ENCODE results near the gene TENM4.
A peak's percentile ranks its signal among the peaks of the same experiment; 100 is the strongest.

Gene TENM4

DNA sequence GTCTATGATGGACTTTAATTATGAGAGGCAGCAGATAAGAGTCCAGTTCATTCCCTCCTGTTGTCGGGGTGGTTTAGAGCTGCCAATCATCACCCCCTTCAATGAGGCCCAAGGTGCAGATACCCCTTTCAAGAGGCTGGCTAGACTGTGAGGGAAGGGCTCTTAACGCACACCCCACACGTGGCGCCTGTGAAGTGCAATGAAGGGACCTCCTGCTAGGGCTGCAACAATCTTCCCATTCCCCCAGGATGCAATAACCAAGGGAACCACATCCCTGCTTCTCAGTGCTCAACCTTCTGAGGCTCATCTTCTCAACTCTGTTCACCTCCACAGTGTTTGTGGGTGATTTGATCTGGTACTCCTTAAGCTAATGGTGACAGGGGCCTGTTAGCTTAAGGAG, 19.0 kb downstream of the TENM4 start:
- no peak for DNase-seq

DNA sequence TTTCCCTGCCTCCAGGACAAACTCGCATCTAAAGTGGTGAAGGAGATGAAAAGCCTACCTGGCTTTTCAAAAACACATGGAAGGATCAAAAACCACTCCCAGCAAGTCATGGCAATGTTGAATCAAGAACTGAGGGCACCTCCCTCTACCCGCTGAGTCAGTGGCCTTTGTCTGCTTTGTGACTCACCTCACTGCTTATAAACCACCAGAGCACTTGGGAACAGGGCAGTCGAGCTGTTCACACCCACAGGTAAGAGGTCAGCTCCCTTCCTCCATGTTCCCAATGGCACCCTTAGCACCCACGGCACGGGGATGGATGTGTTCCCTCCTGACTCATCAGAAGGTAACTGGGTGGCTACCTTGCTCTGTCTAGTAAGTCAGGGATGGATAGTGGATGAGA, 21.7 kb downstream of the TENM4 start:
- peak in 7 of 56 donors; percentile 9 to 58 (median 24) for DNase-seq

DNA sequence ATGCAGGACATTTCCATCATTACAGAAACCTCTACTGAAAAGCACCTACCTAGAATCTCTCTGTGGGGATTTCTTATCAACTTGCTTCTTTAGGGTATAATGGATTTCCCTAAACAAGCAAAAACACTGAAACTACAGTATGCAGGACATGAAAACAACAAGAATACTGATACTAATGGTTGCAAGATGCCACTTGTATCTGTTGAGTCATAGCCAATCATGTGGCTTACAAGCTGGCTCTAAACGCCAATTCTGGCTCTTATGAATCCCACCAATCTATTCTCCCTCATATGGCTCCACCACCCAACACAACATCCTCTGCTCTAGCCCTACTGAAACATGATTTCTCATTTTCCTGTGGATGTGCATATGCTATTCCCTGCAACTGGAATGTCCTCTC, 22.6 kb downstream of the TENM4 start:
- no peak for DNase-seq

DNA sequence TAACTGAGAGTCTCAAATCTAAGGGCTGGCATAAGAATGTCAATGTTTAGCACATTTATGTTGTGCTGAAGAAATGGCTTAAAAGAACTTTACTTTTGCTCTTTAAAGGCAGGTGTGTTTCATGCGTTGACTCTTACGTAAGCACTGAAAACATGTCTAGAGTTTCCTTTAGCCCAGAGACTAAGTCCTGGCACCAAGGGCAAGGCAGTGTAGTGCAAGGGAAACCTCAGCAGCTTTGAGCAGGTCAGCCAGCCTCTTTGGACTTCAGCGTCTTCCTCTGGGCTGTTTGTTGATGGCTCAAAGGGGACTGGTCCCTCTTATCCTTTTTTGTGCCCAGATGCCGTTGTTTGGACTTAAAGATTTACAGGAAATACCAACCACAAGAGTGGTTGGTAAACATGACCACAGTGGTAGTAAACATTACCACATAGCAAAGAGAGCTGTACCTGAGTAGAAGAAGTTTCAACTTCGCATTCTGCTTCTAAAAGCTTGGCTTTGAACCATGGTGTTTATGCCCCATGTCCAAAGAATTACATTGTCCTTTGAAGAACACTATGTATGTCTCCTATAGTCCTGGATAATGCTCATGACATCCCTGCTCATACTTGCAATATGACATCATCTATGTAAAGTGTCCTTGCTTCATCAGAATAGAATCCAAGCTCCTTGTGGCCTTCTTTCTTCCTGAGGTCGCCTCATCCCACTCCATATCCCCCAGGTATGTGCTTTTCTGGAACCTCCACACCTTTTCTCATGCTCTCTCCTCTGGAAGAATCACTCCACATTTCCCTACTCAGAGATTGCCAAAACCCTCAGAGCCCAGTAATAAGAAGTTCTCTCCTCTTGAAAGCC, 23.5 kb downstream of the TENM4 start:
- DNase-seq = no peak

DNA sequence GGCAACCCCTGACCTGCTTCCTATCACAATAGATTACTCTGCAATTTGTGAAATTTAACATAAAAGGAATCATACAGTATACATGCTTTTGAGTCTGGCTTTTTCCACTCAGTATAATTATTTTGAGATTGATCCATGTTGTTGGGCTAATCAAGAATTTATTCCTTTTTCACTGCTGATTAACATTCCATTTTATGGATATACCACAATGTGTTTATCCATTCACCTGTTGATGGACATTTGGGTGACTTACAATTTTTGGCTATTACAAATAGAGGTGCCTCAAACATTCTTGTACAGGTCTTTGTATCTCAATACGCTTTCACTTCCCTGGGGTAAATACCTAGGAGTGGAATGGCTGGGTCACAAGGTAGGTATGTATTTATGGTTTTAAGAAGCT, 24.9 kb downstream of the TENM4 start:
- DNase-seq = no peak

DNA sequence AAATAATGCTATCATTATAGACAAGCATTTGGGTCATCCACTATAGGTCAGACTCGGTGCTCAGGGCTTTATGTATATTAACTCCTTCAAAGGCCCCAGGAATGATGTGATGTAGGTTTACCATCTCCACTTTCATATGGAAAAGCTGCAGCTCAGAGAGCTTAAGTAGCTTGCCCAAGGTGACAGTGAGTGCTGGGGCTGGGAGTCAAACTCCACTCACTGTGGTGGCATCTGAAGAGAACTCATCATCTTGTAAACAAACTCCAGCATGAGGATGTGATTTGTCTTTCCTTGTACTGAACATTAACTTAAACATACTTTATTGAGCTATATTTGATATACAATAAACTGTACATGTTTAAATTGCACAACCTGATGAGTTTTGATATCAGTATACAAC, 25.4 kb downstream of the TENM4 start:
- no peak for DNase-seq

DNA sequence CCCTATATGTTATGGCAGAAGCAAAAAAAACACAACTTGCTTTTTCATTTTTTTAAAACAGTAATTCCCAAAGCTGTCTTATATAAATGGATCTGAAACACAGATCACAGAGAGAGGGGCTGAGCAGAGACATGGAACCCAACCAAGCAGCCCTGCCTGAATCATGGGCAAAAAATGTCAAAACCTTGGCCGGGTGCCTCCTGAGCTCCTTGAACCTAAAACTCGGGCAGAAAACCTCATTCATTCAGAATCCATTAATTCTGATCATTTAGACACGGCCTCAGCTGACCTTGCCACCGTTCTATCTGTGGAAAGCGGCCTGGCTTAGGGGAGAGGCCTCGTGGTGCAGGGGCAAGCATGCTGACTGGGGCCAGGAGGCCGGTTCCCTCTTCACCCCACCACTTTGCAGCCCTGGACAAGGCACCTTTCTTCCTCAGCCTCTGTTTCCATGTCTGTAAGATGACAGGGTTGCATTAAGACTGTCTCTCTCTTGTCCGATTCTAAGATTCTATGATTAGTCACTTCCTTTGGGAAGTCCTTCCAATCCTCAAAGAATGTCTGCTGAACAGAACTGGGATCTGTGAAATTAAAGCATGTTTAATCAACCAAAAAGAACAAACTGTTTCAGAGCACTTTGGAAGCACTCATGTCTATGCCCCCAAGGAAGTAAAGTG, 26.0 kb downstream of the TENM4 start:
- no peak for DNase-seq

DNA sequence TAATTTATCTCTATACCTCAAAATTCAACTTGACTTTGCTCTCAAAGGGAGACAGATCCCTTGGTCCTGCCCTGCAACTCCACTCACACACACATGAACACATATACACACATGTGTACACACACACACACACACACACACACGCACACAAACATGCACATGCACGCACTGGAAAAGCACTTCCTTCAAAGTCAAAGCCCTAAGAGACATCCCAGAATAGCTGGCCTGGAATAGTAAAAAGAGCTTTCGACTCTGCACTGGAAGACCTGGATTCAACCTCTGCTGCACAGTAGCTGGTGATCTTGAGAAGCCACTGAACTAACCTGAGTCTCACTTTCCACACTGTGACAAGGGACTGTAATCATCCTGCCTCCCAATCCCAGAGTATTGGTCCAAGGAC, 26.8 kb downstream of the TENM4 start:
- no peak for DNase-seq

DNA sequence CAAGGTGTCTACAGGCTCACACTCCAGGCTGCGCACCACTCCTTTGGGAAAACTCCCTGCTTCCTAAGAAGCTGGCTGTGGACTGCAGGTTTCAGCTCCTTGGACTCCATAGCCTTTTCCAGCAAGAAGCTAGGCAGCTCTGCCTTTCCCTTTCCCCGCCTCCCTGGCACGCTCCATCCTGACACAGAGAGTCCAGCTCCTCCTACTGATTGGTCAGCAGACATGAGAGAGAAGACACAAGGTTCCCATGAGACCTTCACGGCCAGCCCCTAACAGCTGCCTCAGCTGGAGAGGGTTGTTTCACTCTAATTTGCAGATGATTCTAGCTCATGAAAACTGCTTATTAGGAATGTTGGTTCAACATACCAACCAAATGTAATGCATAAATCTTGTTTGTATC, 27.6 kb downstream of the TENM4 start:
- DNase-seq = peak in 10 of 56 donors; percentile 8 to 58 (median 28)

DNA sequence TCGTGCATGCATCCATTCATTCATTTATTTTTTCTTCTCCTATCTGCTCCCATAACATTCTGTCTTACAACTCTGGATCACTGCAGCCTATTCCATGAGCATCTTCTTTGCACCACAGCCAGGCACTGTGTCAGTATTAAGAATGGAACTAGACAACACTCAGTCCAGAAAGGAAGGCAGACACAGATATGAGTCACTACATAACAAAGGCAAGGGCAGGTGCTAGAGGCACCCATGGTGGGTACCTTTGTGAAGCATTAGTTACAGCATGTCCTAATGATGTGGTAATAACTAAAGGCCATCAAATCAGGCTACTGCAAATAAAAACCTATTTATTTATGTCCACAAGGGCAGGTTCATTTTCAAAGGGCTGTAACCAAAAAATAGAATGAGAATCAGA, 28.1 kb downstream of the TENM4 start:
- no peak for DNase-seq

DNA sequence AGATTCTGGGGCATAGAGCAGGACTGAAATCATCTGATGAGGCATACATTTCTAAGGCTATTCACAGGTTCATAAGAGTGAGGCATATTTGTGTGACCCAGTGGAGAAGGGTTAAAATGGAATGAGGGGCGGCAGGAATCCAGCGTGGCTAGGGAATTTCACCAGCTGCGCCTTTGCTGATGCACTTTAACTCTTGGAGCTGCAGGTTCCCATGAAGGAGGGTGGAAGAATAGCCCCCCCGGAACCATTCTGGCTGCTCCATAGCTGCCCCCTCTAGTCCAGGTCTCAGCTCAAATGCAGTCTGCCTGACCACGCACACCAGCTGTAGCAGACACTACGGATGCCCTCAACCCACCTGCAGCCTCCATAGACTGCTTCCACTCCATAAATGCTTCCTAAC, 31.5 kb downstream of the TENM4 start:
- no peak for DNase-seq

DNA sequence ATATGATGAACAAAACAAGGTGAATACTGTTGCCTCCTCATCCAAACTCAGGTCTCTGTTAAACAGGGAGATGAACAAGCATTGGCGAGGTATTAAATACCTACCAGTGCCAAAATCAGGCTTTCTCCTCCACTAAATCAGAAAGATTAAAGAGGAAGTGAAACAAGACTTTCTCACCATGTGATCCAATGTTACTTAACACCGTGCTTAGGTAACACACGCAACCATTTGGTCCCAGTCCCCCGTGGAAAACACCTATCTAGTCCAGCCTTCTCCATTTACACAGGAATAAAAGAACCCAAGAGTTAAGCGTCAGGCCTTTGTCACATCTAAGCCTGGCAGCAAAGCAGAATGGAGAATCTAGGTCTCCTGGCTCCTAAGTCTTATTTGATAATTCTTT, 34.5 kb downstream of the TENM4 start:
- no peak for DNase-seq

DNA sequence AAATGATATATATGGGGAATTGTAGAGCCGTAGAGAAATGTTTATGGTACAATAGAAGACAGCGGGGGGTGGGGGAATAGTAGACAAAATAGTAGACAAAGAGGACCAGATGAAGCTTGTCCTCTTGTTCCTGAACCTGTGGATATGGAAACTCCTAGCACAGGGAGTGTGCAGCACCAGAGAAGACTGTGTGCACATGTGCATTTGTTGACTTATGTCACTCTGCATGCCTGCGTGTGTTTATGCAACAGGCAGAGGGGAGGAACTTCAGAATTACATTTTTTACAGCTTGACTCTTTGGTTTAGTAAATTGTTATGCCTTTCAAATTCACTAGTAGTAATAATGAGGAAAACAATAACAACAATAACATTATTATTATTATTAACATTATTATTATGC, 36.0 kb downstream of the TENM4 start:
- DNase-seq = no peak

DNA sequence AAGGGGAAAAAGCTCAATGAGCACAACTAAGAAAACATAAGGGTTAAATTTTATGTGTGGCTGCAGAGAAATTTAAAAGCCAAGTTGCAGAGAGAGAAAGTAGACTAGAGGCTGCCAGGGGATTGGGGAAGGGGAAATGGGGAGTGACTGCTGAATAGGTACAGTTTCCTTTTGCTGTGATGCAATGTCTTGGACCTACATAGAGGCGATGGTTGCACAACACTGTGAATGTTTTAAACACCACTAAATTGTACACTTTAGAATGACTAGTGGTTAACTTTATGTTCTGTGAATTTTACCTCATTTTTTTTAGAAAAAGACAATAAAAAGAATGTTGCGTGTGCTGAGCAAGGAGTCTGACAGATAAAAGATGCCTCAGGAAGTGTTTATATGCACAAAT, 36.5 kb downstream of the TENM4 start:
- no peak for DNase-seq

DNA sequence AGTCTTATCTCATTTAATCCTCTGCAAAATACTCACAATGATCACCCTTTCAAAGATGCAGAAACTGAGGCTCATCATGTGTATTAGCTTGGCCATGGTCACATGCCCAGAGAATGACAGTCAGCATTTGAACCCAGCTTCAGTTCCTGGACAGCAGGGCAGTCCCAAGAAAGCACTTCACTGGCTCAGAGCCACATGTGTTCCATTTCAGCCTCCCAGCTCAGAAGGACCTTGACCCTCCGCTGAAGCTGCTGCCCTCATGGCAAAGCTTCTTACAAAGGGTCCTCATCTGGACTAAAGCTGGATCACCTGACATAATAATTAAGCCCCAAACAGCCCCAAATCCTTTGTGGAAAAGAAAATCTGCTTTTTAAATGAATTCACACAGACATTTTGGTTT, 37.0 kb downstream of the TENM4 start:
- no peak for DNase-seq

DNA sequence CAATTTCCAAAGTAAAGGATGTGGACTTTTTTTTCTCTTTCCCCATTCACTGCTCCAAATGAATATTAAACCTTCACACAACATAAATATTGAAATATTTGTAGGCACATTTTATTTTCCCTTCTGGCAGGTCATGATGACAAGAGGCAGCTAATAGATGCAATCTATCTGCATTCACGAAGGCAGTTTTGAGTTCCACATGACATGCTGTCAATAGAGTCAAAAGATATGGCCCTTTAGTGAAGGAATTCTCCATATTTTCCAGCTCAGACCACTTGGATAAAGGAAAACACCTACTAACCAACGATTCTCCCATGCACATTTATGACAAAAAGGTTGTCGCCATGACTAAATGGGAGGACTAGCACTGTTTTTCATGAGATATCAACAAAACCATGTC, 37.9 kb downstream of the TENM4 start:
- DNase-seq = no peak

DNA sequence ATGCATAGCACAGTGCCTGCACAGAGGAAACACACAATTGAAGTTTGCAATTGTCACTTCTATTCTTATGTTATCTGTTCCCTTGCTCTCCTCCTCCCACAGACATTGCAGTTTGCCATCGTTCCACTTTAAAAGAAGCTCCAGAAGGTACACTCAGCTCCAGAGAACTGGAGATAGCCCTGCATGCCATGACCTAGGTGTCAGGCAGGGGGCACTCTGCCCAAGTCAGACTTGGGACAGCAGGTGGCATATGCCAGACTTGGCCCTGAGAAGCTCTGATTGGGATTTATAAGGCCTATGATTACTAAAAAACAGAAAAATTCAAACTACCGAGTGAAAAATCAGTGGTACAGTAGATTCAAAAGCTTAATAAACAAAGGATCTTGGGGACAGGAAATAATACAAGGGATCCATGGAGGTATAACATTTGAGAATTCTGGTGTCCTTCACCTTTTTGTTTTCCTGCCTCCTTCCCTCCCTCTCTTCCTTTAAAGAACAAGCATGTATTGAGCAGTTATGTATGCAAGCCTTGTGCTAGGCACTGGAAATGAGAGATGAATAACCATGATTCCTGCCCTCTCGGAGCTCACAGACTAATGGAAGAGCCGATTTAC, 40.0 kb downstream of the TENM4 start:
- DNase-seq = peak in 11 of 56 donors; percentile 2 to 48 (median 21)

DNA sequence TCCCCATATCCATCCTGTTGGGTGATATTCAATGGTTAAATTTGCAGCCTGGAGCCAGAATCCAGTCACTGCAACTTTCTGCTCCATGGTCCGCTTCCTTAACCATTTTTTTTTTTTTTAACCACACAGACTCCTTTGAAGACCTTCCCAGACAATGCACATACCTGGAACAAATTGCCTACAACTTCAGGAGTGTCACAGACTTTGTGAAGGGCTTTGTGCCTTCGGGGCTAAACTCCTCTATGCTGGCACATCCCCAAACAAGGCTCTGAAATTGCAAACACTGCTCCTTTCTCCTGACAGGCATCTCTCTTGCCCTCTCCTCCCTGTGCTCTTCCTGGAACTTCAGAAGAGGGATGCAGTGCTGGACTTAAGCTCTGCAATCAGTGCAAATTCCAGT, 40.6 kb downstream of the TENM4 start:
- DNase-seq = no peak

DNA sequence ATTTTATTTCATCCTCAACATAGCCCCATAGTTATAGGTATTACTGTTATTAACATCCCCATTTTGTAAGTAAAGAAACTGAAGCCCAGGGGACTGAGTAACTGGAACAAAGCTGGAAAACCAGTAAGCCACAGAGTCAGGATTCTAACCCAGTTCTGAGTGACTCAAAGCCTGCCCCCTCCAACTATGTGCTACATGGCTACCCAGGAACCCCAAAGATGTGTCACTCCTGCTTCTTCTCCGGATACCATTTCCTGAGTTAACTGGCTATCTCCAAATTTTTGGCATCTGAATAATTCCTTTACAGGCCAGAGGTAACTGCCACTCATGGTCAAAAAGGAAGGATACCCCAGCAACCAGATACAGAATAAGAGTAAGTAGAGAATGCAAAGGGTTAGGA, 43.6 kb downstream of the TENM4 start:
- DNase-seq = no peak

DNA sequence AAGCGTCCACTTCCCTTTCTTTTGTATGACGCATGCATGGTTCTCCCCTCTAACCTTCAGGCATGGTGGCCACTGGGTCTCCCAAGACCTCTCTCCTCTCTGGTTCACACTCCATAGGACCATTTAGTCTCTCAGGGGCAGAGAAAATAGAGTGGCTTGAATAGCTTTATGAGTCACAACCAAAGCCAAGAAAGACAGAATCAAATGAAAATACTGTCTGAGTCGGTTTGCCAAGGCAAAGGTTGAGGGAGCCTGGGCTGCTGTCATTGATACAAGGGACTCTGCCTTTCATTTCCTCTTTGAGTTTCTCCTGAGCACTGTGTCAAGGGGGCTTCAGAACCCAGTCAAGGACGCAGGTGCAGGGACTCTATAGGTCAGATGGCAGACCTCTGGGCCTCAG, 44.2 kb downstream of the TENM4 start:
- no peak for DNase-seq

DNA sequence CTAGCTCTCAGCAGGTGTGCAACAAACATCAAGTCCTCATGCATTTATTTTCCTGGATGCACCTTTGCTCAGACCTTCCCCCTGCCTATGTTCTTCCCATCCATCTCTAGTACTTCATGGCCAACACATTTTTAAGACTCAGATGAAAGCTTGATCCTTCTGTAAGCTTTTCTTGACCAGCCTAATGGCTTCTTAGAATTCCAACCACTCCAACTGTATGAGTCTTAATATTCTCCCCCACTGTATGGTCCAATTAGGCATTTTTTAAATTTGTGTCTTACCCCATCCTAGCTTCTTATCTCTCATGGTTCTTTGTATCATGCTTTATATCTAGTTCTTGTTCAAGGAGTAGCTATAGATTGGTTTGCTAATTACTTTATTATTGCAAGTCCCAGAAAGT, 44.8 kb downstream of the TENM4 start:
- no peak for DNase-seq

DNA sequence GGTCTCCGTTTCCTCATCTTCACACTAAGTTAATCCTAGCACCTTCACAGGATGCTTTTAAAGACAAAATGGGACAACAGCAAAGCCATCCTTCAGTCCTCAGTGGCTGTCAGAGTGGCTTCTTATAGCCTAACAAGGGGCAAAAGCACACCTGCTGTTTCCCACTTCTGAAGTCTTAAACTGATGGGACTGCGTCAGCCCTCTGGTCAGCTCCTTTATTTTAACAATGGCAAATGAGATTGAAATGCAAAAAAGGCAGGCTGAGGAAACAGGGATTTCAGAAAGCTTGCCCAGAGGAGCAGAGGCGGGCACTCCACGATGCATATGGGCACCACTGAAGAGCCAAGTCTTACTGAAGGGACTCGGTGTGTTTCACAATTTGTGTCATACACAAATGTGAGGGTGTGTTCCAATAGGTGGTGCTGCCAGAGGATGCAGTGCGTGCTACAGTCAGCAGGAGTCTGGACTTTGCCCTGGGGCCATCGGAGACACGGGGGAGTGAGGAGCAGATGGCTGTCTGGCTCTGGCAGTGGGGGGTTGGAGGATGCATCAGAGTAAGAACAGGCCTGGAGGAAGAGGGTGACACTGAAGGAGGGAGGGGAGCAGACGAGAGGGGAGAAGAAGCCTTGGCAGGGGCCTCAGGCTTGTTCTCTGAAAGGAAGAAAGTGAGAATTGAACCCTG, 47.3 kb downstream of the TENM4 start:
- DNase-seq = no peak

Measured in nucleus accumbens (tissue), 56 donors.